Pulmonary artery endothelial cell (primary cell): ENCODE data around the gene C3orf18. TPM values are rescaled to one million over a fixed set of nuclear protein-coding genes. Genes with fewer than 3 reads are reported as not detected.

ENCODE experiments used
- DNase-seq: peaks from one replicate; pipeline ENCODE4 v3.0.0-alpha.2; 2011; ENCODE audit warnings: low read depth, low spot score
- total RNA-seq: library from RNA; depleted of rRNA; stranded (reverse); fragments of >200 nt; gene quantifications from 2 replicates; pipeline ENCODE4 v1.2.3, GENCODE V29; 2014

The C3orf18 gene
- total RNA-seq, 1 donor from 2014 or later, result 3.5 TPM

DNA sequence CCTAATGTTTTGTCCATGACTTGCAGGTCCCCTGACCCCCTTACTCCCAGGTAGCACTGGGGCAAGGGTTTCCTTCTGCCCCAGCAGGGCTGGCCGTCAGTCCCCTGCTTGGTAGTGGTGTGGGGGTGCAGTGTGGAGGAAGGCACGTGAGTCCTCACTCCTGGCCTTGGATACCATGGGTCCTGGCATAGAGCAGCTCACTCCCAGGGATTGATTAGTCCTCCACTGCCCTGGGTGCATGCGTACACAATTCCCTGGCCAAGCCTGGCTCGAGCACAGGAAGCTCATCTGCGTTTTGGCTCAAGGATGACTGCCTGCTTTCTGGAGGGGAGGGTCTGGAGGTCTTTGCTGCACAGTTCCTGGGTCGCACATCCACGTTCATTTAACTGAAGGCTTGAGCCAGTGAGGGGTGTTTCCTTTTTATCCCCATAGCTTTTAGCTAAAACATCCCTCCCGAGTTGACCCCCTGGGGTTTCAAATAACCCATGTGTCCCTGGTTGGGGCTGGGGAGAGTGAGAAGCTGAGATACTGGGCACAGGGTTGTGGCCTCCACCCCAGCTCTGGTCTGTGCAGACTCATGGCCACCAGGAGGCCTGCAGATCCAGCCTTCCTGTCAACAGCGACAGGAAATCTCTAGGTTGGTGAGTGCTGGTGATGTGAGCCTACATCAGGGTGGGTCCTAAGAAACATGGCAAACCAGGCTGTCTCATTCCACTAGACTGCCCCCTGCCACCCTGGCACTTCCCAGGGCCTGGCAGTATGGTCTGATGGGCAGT is 13.3 kb upstream of the C3orf18 start:
- no peak for DNase-seq

DNA sequence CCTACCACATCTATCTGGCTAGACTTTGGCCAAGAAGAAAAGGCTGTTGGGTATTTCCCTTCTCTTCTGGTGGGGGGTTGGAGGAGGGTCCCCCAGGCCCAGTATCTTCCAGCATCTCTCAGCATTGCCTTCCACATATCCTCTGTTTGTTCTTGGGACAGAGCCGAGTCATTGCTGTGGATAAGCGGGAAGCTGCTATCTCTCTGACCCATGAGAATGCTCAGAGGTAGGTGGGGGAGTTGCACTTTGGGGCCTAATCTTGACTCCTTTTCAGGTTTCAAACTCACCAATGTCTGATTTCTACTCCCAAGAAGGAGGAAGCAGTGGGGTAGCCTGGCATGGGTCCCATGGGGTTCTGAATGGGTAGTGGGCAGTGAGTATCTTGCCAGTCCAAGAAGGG is 9.8 kb upstream of the C3orf18 start:
- no peak for DNase-seq

DNA sequence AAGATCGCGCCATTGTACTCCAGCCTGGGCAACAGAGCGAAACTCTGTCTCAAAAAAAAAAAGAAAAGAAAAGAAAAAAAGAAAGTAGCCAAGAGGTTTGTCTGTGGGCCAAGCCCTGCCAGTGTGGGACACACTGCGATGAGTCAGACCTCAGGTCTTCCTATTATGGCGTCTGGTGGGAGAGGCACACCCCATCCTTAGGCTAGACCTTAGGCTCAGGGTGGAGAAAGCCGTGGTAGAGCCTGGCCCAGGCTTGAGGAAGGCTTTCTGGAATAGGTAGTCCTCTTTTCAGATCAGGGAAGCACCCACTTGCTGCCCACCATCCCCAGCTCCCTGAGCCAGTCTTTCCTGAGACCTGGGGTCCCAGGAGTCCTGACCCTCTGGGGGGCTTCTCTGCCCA is 7.8 kb upstream of the C3orf18 start:
- DNase-seq, result no peak

DNA sequence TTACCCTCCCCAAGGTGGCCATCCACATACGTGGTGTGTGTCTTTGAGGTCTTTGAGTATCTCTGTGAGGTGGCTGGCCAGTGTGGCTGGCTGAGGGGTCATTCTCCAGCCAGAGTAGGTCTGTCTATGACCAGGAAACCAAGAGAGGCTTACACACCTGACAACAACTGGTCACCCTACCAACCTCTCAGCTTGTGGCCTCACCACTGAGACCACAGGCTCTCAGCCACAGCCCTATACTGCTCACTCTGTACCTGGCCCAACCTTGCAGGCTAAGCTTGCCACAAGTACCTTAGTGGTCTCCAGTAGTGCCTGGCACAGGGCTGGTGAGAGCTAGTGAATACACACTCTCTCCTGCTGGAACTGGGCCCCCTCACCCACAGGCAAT is 6.9 kb upstream of the C3orf18 start:
- no peak for DNase-seq

DNA sequence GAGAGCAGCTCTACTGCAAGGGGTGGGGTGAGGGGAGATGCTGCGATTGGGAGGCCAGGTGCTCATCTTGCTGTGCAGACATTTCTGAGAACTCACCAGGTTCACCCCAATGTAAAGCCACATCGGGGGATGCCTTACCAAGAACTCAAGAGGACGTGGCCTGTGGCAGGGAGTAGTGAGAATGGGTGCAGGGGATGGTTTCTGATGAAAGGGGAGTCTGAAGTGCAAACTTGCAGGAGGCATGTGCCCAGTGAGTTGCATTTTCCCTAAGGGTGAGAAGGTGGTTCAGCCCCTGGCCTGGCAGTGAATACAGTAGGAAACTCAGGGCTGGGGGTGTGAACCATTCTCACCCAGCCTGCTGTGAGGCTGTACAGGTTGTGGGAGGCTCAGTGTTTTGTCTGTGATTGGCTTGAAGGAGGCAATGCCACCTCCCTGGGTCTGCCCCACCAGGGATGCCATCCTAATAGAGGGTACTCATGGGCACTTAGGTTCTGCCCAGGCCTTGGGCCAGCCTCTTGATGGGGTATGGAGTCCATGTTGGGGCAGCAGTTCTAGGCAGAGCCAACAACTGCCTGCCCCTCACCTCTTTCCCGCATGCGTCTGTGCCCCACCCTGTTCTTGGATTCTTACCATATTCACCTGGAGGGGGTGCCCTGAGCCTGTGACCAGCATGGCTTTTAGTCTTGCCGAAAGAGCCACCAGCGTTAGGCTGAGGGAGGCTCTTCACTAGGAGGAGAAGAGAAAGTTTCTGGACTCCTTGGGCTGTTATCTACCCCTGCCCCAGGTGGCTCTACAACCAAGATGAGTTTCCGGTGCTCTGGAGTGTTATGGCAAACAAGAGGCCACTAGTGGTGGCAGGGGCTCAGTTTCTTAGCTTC is 6.3 kb upstream of the C3orf18 start:
- no peak for DNase-seq

DNA sequence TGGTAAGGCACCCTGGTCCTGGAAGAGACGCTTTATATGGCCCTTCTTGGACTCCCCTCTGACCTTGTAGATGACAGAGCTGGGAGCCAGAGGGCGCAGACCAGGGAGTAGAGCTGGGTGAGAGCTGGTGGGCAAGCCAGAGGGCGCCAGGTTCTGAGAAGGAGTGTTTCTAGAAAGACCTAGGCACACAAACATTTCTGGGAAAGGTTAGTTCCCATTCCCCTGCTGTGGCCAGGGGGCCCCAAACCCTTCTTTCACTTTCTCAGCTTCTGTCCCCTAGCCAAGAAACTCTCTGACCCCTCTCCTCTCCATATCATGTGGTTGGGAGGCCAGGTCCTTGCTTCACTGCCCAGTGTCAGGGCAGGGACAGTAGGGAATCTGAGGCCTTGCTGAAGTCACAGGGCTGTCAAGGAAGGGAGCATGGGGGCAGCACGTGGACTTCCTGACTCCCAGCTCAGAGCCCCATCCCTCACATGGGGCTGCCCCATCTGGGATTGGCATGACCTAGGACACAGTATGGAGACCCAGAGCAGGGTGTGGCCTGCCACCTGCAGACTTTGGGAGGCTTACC is 5.3 kb upstream of the C3orf18 start:
- no peak for DNase-seq

DNA sequence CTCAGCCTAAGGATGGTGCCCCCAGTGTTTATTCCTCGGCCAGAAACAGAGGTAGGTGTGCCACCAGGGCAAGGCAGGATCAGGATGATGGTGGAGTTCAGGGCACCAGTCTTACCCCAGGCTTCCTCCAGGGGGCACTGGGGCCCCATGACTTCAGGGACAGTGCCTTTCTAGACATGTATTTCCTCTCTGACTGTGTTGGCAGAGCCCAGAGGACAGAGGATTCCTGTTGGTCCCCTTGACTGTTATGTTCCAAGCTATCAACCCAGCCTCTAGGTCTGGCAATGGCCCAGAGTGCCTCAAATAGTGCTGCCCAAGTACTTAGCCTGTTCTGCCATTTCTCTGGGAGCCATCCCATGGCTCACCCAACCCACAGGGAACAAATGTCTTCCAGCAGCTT is 4.6 kb upstream of the C3orf18 start:
- DNase-seq, result peak; percentile 30

DNA sequence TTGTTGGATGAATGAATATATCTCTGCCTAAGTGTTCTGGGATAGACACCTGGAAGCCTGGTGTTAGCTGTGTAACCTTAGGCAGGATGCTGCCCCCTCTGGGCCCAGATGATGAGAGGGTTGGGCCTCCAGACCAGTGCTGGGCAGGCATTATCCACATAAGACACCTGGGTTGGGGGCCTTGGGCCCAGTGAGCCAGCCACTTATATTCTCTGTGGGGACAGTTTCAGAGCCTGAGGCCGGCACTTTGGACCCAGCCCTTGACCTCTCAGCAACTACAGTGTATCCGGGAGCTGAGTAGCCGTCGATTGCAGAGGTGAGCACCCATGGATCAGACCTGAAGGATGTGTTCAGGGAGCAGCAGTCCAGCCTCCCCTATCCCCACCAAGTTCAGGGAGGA is 3.9 kb upstream of the C3orf18 start:
- DNase-seq, result no peak

DNA sequence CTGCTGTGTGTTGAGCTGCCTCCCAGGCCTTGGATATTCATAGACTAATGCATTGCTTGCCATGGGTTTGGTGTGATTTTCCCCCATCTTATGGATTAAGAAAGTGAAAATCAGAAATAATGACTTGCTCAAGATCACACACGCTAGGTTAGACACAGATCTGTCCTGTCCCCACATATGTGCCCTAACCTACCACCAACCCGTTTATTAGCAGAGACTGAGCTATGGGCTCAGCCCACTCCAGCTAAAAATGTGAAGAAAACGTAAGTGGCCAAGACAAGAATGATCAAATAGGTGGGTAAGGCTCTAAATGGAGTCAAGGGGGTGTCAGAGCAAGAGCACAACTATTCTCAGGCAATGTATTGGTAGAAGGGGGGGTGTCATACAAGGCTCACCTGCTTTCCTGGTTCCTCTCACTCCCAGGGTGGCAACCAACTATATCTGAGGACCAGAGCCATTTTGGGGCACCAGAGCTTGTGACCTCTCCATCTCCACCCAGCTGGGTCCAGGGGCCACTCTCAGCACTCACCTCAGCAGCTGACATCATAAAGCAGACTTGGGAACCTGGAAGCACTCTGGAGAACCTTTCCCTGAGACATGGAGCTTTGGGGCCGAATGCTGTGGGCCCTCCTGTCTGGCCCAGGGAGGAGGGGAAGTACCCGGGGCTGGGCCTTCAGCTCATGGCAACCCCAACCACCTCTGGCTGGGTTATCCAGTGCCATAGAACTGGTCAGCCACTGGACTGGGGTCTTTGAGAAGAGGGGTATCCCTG is 3.1 kb upstream of the C3orf18 start:
- no peak for DNase-seq

DNA sequence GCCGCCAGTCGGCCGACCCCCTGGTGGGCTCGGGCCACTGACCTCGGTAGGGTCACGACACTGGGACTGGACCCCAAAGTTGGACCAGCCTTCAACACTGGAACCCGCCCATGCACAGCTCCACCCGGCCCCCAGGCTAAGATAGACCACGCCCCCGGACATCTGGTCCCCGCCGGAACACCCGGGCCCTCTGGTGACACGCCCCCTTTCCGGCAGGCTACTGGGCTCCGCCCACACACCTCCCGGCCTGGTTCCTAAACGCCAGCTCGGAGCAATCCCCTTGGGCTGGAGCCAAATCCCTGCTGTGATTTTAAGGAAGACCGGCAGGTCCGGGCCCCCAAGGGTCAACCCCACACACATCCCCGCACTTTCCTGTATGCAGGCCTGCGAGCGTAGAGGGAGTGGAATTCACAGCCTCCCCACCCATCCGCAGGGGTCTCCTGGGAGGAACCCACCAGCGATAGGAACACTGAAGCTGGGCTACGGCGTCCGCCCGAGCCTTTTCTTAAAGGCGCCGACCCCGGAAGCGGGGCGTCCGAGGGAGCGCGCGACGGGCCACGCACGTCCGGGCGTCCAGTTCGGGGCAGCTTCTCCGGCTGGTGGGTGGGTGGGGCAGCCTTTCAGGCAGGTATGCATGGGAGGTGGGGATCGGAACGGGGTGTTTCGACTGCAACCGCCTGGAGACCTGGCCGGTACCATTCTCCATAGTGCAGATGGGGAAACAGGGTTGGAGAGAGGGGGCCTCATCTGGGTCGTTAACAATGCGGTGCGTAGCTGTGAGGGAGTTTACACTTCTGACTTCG is 1.6 kb upstream of the C3orf18 start, which contains the start of gene HEMK1:
TSS of gene HEMK1 (plus strand) at position 576 of the 803 bp plus-strand sequence. CDS start 1,583 bp downstream, outside the sequence.
- DNase-seq, result peak; percentile 57

DNA sequence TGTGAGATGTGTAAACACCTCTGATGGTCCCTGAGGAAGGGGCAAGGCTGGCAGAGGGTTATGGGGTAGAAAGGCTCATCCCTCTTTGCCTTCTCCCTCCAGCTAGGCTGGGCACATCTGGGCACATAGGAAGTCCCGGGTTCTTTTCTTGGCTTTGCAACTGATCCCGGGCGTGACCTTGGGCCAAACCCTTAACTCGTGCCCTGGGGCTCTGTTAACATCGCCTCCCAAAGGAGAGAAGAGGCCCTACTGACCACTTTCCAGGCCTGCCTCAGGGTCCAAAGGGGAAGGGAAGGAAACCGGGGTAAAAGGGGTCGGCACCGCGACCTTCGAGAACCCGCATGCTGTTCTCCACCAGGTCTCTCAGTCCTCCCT is 549 bp downstream of the C3orf18 start:
- no peak for DNase-seq

DNA sequence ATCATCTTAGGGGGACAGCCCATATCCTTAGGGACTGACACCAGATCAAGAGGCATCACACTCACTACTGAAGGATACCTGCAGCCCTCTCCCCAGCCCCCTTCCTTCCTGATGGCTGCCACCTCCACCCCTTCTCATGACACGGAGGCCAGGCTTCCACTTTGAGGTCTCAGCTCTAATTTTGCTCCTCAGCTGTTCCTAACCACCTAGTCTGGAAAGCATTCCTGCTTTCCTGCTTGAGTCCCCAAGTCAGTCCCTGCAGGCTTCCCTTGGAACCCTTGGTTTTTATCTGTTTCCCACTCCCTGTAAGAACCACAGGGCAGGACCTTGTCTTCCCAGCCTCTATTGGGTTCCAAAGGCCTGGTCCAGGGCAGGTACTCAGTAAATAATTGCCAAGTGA is 3.2 kb downstream of the C3orf18 start:
- DNase-seq, result no peak

DNA sequence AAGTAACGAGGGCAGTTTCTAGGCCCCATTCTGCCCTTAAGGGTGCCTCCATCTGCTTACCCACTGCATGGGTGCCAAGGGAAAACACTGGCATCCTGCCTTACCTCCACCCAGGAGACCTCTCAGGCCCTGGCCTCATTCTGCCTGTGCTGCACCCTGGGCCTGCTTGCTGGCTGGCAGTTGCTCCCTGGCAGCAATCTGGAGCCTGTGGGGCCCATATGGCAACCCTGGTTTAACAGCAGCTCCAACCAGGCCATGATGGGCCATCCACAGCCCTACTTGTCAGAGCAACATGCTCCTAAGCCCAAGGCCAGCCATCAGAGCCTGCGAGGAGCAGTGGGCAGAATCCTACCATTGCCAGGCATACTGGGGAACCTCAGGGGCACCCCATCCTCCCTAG is 3.7 kb downstream of the C3orf18 start:
- DNase-seq, result no peak

DNA sequence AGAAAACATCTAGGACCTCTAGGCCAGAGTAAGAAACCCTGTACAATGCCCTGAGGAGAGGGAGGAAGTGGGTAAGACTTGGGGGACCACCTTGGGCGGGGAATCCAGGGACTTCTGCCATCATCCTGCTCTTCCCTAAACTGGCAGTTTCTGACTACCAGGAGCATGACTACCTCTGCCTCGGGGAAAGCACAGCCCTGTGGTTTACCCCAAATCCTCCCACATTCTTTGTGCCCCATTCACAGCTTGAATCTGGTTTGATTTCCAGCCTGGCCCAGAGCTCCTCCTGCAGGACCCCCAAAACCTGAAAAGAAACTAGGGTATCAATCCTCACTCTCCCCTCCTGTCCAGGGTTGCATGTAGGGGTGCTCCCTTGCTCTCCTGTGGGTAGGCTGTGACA is 4.7 kb downstream of the C3orf18 start:
- no peak for DNase-seq

DNA sequence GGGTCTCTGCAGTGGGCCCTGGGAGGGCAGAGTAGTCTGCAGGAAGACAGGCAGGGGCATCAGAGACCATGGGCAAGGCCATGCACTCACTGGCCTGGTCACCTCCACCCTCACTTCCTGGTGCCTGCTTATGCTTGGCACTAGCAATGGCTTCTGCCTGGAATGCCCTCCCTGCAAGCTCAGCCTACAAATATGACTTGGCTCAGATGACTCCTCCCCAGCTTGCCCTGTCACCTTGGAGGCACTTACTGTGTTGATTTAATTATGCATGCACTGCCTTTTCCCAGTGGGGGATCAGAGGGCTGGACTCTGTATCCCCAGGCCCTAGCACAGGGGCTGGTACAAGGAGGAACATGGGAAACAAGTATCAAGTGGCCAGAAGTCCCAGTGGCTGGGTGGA is 7.8 kb downstream of the C3orf18 start:
- DNase-seq, result no peak

DNA sequence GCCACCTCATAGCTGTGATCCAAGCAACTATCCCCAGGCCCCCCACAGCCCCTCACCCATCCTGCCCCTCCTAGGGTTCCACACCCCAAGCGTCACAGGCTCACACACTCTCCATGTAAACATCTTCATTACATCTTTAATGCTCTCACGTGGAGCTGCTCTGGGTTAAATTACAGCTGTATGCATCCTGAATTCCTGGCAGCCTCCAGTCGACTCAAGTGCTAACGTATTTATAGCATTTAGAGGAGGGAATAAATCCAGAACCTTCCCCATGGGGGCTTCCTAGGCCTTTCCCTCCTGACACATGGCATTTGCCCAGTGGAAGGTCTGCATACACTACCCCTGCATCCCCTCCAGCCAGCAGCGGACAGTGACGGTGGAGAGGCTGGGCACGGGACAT is 9.6 kb downstream of the C3orf18 start:
- DNase-seq, result no peak

DNA sequence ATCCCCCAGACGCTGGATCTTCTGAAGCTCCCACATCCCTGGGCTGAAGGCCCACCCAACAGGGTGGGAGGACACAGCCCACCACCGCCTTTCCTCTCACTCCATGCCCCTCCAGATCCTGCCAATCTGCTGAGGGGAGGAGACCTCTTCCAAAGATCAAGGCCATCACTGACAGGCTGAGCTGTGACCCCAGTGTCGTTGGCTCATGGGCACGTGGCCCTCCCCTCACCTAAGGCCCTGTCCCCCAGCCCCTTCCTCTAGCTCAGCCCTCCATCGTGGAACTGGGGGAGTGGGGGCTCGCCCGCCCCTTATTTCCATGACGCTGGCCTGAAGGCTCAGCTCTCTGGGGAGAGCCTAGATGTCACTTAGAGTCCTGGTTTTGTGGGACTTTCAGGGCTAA is 10.4 kb downstream of the C3orf18 start:
- DNase-seq, result no peak

DNA sequence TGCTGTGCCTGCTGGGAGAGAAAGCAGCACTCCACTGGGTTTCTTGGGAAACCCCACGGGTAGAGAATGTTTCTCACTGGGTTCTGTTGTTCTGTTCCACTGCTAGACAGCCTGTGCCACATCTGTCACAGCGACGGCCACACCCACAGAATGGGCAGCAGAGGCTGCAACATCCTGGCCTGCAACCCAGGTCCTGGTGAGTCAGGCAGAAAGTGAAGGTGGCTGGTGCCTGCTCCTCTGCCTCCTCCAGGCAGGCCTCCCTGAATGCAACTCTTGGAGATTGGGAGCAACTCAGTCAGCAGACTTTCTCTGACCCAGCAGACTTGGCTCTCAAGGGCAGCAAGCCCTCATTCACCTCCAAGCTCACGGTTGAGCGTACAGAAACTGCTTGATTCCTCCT is 13.0 kb downstream of the C3orf18 start:
- no peak for DNase-seq

DNA sequence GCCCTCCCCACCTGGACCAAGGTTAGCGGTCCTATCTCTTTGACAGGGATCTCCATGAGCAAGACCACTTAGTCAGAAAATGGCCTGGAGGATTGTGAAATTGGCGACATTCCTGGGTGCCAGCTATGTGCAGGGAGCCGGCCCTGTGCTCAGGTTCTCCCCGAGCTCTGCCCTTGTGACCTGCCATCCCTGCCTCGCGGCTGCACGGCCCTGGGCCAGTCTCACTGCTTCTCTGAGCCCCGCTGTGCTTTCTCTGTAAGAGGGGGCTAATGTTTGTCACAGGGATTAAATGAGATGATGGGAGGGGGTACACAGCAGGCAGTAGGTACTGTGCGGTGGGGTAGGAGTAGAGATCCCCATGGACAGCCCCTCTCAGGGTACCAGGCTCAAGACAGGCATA is 14.9 kb downstream of the C3orf18 start:
- DNase-seq, result no peak

DNA sequence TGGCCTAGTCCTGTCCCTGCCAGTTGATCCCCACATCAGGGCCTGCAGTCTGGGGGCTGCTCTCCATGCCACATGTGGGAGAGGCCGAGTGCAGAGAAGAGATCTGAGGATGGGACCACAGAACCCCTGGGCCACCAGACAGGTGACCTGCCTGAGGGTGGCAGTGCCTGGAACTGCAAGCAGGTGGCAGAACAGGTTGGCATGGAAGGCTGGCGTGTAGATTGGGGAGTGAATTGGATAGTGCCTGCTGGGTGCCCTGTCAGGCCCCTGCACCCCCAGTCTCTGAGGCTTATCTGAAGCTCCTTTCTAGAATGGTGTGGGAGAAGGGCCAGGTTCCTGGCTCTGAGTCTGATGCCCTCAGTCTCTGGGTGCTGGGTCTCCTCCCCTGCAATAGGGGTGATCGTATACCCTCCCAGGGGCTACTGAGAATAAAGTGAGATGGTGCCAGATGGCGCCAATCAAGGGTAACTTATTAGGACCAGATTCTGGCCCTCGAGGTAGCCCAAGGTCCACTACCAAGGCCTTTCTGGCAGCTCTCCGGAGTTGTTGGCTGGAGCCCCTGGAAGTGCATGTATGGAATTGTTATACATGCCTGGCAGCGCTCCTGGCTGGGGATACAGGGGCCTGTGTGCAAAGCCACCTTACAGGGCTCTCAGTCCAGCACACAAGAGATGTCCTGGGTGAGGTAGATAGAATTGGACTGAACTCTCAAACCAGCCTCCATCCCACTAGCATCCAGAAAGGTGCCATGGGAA is 15.7 kb downstream of the C3orf18 start:
- no peak for DNase-seq
